HepG2 (cell line): Measurements from ENCODE around the gene GPR39. TPM values are rescaled to one million over a fixed set of nuclear protein-coding genes. Genes with fewer than 3 reads are reported as not detected.

Experiments used
- AKAP8 ChIP-seq: sonication (generic); formaldehyde crosslinking; IDR thresholded peaks from 2 replicates; pipeline ENCODE4 v1.5.1; 2020; ENCODE audit warnings: mild to moderate bottlenecking, missing genetic modification reagents
- CBX5 ChIP-seq: sonication (generic); formaldehyde crosslinking; IDR thresholded peaks from 2 replicates; pipeline ENCODE4 v1.4.0; 2020; ENCODE audit warnings: missing genetic modification reagents, borderline replicate concordance
- DMAP1 ChIP-seq: IDR thresholded peaks from 2 replicates; pipeline ENCODE4 v1.6.1; 2016
- ETV5 ChIP-seq: IDR thresholded peaks from 2 replicates; pipeline ENCODE4 v1.6.1; 2018; ENCODE audit warnings: missing biosample characterization, missing genetic modification reagents, inconsistent platforms, borderline replicate concordance
- FOSL1 ChIP-seq: sonication (generic); formaldehyde crosslinking; IDR thresholded peaks from 2 replicates; pipeline ENCODE4 v1.9.0; 2021; ENCODE audit warnings: missing genetic modification reagents, borderline replicate concordance
- IKZF1 ChIP-seq: fragments of 450-650 bp; IDR thresholded peaks from 2 replicates; pipeline ENCODE4 v1.7.1; 2016
- KLF12 ChIP-seq: sonication (generic); formaldehyde crosslinking; IDR thresholded peaks from 2 replicates; pipeline ENCODE4 v1.4.0; 2020; ENCODE audit warnings: missing genetic modification reagents, borderline replicate concordance
- LCORL ChIP-seq, 2 experiments: fragments of 450-650 bp in 1 of 2; sonication (generic) in 1 of 2; formaldehyde crosslinking in 1 of 2; IDR thresholded peaks; 2 replicates each; pipeline versions ENCODE4 v1.5.0 to v1.6.1; 2017 to 2020; ENCODE audit warnings: antibody characterized with exemption in 1 of 2, missing genetic modification reagents in 1 of 2
- PHF21A ChIP-seq: sonication (generic); formaldehyde crosslinking; IDR thresholded peaks from 2 replicates; pipeline ENCODE4 v1.5.0; 2020; ENCODE audit warnings: mild to moderate bottlenecking, missing genetic modification reagents
- TBL1XR1 ChIP-seq: fragments of 150-350 bp; IDR thresholded peaks from 2 replicates; pipeline ENCODE4 v1.6.1; 2014; ENCODE audit warnings: borderline replicate concordance, low read length; ENCODE audit not compliant: partially characterized antibody
- TEAD3 ChIP-seq: optimal IDR thresholded peaks from 2 replicates; pipeline ENCODE3; 2016; ENCODE audit warnings: borderline replicate concordance
- XBP1 ChIP-seq: sonication (generic); formaldehyde crosslinking; IDR thresholded peaks from 2 replicates; pipeline ENCODE4 v1.5.0; 2020; ENCODE audit warnings: missing genetic modification reagents
- ZNF3 ChIP-seq: IDR thresholded peaks from 2 replicates; pipeline ENCODE4 v1.7.0; 2017; ENCODE audit warnings: inconsistent platforms
- ZNF343 ChIP-seq: sonication (generic); formaldehyde crosslinking; IDR thresholded peaks from 2 replicates; pipeline ENCODE4 v1.4.0; 2020; ENCODE audit warnings: mild to moderate bottlenecking, missing genetic modification reagents
- ZNF430 ChIP-seq: sonication (generic); formaldehyde crosslinking; IDR thresholded peaks from 2 replicates; pipeline ENCODE4 v1.9.0; 2021; ENCODE audit warnings: mild to moderate bottlenecking, missing genetic modification reagents
- ZNF496 ChIP-seq: sonication (generic); formaldehyde crosslinking; IDR thresholded peaks from 2 replicates; pipeline ENCODE4 v1.8.1; 2023; ENCODE audit warnings: mild to moderate bottlenecking, moderate library complexity, missing genetic modification reagents; ENCODE audit not compliant: insufficient replicate concordance
- ZNF75D ChIP-seq: sonication (generic); formaldehyde crosslinking; IDR thresholded peaks from 2 replicates; pipeline ENCODE4 v1.8.1; 2023; ENCODE audit warnings: missing genetic modification reagents, mild to moderate bottlenecking, borderline replicate concordance
- ZNF768 ChIP-seq: sonication (generic); formaldehyde crosslinking; IDR thresholded peaks from 2 replicates; pipeline ENCODE4 v1.4.0; 2020; ENCODE audit warnings: missing genetic modification reagents
- polyA plus RNA-seq, 8 experiments: library from polyadenylated mRNA; depleted of rRNA in 3 of 8; stranded (reverse) in 7 of 8; unstranded in 1 of 8; fragments of >200 nt; fragmentation: Illumina TruSeq in 4 of 8; extraction: Trizol in 4 of 8; gene quantifications; 2 replicates each; pipeline versions ENCODE4 v1.2.1 to v1.2.3, GENCODE V29; 2011 to 2016; ENCODE audit warnings: low read depth in 4 of 8, missing spikeins in 1 of 8, mixed read lengths in 1 of 8; ENCODE audit not compliant: insufficient read depth in 1 of 8
- total RNA-seq, 5 experiments: library from RNA; depleted of rRNA; stranded (reverse); fragments of >200 nt; fragmentation: Illumina TruSeq; extraction: Trizol; gene quantifications; 2 replicates each; pipeline ENCODE4 v1.2.3, GENCODE V29; 2016; ENCODE audit warnings: low read depth in 1 of 5
- TF ChIP-seq, protein P1 (sequence below): sonication (generic); formaldehyde crosslinking; IDR thresholded peaks from 2 replicates; pipeline ENCODE4 v1.5.0; 2020; ENCODE audit warnings: mild to moderate bottlenecking, missing genetic modification reagents, moderate library complexity
- TF ChIP-seq, protein P2 (sequence below): sonication (generic); formaldehyde crosslinking; IDR thresholded peaks from 2 replicates; pipeline ENCODE4 v1.5.1; 2020; ENCODE audit warnings: missing genetic modification reagents, mild to moderate bottlenecking, borderline replicate concordance
- TF ChIP-seq, protein P3 (sequence below), 2 experiments: sonication (generic) in 1 of 2; formaldehyde crosslinking in 1 of 2; IDR thresholded peaks; 2 replicates each; pipeline versions ENCODE4 v1.4.0 to v1.6.1; 2016 to 2020; ENCODE audit warnings: borderline replicate concordance in 1 of 2, low read depth in 1 of 2, mild to moderate bottlenecking in 1 of 2, missing genetic modification reagents in 1 of 2
- TF ChIP-seq, protein P4 (sequence below): sonication (generic); formaldehyde crosslinking; IDR thresholded peaks from 2 replicates; pipeline ENCODE4 v1.5.0; 2020; ENCODE audit warnings: missing genetic modification reagents

Gene GPR39
- total and polyA plus RNA-seq, 2 of the 13 experiments (the other 11 are each of a cell fraction or from before 2014, with no cell fraction given) = 0.16 to 0.62 TPM

DNA sequence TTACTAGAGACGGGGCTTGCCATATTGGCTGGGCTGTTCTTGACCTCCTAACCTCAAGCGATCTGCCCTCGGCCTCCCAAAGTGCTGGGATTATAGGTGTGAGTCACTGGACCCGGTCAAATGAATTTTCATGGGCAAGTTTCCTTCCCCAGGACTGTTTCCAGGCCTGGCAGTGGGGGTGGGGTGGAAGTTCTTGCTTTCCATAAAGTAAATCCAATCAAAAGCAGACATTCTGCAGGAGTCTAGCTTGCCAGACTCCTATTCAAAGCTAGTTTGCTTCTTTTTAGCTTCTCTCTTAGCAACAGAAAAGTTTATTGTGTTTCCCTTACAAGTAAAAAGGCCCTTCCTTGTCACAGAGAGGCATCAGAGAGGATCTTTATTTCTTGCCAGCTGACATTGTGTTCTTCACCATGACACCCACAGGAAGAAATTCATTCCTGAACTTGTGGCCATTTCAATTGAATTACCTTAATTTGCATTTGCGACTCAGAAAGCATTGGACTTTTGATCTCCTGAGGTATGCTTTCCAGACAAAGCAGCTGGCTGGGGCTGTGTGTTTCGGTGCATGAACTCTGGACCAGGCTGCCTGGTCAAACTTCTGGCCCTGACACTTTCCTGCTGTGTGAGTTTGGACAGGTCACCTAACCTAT lies 215.5 kb downstream of the GPR39 start (continued):
- TF ChIP-seq, protein P1, sequence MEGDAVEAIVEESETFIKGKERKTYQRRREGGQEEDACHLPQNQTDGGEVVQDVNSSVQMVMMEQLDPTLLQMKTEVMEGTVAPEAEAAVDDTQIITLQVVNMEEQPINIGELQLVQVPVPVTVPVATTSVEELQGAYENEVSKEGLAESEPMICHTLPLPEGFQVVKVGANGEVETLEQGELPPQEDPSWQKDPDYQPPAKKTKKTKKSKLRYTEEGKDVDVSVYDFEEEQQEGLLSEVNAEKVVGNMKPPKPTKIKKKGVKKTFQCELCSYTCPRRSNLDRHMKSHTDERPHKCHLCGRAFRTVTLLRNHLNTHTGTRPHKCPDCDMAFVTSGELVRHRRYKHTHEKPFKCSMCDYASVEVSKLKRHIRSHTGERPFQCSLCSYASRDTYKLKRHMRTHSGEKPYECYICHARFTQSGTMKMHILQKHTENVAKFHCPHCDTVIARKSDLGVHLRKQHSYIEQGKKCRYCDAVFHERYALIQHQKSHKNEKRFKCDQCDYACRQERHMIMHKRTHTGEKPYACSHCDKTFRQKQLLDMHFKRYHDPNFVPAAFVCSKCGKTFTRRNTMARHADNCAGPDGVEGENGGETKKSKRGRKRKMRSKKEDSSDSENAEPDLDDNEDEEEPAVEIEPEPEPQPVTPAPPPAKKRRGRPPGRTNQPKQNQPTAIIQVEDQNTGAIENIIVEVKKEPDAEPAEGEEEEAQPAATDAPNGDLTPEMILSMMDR (CRISPR knock-in tag) = no peak
- TF ChIP-seq LCORL (IDR thresholded peaks at IDR 0.05) = no peak
- peak; percentile 77 for TF ChIP-seq LCORL (CRISPR knock-in tag; IDR thresholded peaks at IDR 0.05)
- no peak for TF ChIP-seq ZNF3 (CRISPR knock-in tag)
- peak; percentile 63 for TF ChIP-seq PHF21A (CRISPR knock-in tag)
- TF ChIP-seq ZNF496 (CRISPR knock-in tag) = no peak
- TF ChIP-seq, protein P2, sequence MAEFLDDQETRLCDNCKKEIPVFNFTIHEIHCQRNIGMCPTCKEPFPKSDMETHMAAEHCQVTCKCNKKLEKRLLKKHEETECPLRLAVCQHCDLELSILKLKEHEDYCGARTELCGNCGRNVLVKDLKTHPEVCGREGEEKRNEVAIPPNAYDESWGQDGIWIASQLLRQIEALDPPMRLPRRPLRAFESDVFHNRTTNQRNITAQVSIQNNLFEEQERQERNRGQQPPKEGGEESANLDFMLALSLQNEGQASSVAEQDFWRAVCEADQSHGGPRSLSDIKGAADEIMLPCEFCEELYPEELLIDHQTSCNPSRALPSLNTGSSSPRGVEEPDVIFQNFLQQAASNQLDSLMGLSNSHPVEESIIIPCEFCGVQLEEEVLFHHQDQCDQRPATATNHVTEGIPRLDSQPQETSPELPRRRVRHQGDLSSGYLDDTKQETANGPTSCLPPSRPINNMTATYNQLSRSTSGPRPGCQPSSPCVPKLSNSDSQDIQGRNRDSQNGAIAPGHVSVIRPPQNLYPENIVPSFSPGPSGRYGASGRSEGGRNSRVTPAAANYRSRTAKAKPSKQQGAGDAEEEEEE = no peak
- TF ChIP-seq TEAD3 = peak; percentile 81
- TF ChIP-seq, protein P3, sequence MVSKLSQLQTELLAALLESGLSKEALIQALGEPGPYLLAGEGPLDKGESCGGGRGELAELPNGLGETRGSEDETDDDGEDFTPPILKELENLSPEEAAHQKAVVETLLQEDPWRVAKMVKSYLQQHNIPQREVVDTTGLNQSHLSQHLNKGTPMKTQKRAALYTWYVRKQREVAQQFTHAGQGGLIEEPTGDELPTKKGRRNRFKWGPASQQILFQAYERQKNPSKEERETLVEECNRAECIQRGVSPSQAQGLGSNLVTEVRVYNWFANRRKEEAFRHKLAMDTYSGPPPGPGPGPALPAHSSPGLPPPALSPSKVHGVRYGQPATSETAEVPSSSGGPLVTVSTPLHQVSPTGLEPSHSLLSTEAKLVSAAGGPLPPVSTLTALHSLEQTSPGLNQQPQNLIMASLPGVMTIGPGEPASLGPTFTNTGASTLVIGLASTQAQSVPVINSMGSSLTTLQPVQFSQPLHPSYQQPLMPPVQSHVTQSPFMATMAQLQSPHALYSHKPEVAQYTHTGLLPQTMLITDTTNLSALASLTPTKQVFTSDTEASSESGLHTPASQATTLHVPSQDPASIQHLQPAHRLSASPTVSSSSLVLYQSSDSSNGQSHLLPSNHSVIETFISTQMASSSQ (IDR thresholded peaks at IDR 0.05; ENCODE audit: low read depth) = no peak
- TF ChIP-seq, protein P3 (CRISPR knock-in tag; IDR thresholded peaks at IDR 0.05; ENCODE audit: borderline replicate concordance) = no peak
- TF ChIP-seq ZNF768 = peak; percentile 89
- TF ChIP-seq KLF12 (CRISPR knock-in tag) = no peak
- TF ChIP-seq CBX5 (CRISPR knock-in tag) = no peak
- no peak for TF ChIP-seq FOSL1
- no peak for TF ChIP-seq TBL1XR1
- no peak for TF ChIP-seq AKAP8 (CRISPR knock-in tag)
- TF ChIP-seq, protein P4, sequence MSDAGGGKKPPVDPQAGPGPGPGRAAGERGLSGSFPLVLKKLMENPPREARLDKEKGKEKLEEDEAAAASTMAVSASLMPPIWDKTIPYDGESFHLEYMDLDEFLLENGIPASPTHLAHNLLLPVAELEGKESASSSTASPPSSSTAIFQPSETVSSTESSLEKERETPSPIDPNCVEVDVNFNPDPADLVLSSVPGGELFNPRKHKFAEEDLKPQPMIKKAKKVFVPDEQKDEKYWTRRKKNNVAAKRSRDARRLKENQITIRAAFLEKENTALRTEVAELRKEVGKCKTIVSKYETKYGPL (CRISPR knock-in tag) = no peak
- no peak for TF ChIP-seq IKZF1
- no peak for TF ChIP-seq XBP1 (CRISPR knock-in tag)
- no peak for TF ChIP-seq ZNF343 (CRISPR knock-in tag)
- peak; percentile 64; the same call in 1 of the 2 replicates for TF ChIP-seq ZNF430 (CRISPR knock-in tag)
- TF ChIP-seq ZNF75D = no peak
- TF ChIP-seq ETV5 = no peak
- no peak for TF ChIP-seq DMAP1
